NCI-H2171 treated with DMSO at 0.1 percent for 48 hours (cell line): ENCODE measurements around the gene RAPGEFL1.
"Not testable (repeated sequence)": the region's sequence is repeated elsewhere in the genome, so short reads cannot be mapped to it uniquely, and the experiment has no call there.

Experiments
- DNase-seq: peaks from one replicate; lab custom pipeline; 2025; lab: John Stamatoyannopoulos, UW

RAPGEFL1 gene

DNA sequence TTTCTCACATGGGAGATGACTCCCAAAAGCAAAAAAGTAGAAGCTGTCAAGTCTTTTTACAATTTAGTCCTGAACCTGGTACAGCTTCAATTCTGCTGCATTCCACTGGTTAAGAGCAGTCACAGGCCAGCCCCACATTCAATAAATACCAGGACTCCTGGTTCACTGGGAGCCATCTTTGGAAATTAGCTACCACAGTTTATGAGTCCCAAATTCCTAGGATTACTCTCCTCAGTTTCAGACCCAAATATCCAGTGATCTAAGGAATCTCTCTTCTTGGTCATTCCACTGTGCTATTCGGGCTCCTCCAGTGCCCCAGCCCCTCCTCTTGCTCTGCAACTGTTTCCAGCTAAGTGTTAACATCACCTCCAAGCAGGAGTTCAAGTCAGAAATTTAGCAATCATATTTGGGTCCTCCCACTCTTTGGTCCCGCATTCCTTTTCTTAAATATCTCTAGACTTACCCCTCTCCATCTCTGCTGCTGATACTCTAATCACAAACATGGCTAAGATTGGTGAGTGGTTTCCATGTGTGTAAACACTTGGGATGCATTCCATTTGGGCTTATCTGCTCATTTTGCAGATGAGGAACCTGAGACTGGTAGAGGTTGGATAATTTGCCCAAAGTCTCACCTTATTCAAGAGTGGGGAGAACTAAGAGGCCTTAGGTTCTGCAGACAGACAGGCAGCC is 32.3 kb downstream of the RAPGEFL1 start:
- no peak for DNase-seq

DNA sequence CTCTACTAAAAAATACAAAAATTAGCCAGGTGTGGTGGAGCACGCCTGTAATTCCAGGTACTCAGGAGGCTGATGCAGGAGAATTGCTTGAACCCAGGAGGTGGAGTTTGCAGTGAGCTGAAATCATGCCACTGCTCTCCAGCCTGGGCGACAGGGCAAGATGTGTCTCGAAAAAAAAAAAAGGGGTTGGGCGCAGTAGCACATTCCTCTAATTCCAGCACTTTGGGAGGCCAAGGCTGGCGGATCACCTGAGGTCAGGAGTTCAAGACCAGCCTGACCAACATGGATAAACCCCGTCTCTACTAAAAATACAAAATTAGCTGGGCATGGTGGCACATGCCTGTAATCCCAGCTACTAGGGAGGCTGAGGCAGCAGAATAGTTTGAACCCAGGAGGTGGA is 36.6 kb downstream of the RAPGEFL1 start:
- DNase-seq: not testable (repeated sequence)

DNA sequence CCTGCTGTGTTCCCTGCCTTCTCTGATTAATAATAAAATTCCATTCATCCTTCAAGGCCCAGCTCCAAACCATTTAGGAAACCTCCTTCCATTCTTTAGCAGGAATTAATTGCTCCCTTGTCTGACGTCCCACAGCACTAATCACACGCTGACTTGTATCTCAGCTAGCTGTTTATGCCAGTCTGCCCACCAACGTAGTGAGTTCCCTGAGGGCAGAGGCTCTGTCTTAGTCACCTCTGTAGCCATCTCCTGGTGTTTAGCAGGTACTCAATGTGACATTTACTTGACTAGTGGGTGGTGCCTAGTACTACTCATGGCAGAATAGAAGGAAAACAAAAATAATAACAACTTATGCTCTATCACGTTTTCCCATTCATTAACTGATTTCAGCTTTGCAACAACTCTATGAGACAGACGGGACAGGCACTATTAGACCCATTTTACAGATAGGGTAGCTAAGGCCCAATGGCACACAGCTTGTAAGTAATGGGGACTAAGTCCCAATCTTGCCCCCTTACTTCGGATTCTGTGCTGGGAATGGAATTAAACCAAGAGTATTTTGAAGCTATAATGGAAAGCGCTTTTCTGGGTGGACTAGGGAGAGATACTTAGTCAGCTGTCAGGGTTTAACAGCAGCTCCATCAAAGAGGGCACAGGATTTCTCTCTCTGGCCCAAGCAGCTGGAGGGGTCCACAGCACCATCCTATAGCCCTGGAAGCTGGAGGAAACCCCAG is 40.9 kb downstream of the RAPGEFL1 start:
- DNase-seq: no peak

DNA sequence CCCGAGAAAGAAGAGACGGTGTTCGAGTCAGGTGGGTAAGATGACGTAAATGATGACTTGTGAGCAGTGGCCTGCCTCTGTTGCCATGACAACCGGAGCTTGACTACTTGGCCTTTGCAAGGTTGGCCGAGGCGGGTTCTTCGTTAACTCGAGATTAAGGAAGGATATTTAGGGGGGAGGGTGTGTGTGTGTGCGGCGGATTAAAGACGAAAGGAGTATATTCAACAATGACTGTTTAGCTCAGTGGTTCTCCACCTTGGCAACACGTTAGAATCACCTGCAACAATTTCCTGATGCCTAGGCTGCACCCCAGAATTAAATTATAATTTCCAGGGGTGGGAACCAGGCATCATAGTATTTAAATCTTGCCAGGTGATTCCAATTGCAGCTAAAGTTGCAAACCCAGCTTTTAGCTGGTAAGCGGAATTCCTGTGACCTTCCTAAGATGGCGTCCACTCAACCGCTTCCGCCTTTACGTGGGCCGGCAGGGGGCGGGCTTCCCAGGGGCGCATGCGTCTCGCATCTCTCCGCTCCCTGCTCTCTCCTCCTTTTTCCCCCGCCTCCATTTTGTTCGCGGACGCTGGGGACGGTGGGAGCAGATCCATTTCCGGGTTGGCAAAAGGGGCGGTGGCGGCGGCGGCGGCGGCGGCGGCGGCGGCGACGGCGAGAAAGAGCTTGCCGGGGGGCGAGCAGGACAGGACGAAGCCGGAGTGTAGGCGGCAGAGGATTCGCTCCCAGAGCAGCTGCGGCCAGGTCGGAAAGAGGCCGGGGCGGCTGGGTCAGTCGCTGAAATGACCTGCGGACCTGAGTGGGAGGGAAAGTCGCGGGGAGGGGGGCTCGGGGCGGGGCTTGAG is 41.7 kb downstream of the RAPGEFL1 start, which contains the start of gene WIPF2:
TSS of gene WIPF2 (plus strand) at position 565 of the 854 bp plus-strand sequence. CDS start 37,156 bp downstream, outside the sequence.
- DNase-seq: peak; percentile 96

DNA sequence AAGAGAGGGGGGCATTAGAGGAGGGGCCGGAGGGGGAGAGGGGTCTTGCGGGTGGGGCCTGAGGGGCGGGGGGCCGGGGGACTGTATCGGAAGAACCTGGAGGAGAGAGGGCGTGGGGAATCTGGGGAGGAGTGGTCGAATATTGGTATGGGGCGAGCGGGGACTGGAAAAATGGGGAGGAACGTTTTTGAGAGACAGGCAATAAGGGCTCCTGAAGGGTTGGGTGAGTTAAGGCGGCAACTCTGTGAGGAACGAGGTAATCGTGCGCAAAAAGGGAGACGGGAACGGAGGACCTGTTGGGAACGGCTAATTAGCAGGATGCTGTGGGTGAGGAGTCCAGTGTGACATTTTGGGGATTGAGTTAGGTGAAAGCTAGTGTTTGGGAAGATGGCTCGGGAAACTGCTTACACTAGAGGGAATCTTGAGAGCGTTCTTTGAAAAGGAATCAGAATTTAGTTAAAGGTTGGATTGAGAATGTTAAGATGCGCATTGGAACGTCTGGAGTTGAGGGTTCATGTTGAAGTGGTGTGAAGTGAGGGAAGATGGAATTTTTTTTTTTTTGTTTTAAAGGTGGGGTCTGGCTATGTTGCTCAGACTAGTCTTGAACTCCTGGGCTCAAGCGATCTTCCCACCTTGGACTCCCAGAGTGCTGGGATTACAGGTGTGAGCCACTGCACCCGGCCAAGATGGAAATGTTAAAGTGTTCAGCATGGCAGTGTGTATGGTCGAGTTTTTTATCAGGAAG is 42.5 kb downstream of the RAPGEFL1 start:
- peak; percentile 87 for DNase-seq

DNA sequence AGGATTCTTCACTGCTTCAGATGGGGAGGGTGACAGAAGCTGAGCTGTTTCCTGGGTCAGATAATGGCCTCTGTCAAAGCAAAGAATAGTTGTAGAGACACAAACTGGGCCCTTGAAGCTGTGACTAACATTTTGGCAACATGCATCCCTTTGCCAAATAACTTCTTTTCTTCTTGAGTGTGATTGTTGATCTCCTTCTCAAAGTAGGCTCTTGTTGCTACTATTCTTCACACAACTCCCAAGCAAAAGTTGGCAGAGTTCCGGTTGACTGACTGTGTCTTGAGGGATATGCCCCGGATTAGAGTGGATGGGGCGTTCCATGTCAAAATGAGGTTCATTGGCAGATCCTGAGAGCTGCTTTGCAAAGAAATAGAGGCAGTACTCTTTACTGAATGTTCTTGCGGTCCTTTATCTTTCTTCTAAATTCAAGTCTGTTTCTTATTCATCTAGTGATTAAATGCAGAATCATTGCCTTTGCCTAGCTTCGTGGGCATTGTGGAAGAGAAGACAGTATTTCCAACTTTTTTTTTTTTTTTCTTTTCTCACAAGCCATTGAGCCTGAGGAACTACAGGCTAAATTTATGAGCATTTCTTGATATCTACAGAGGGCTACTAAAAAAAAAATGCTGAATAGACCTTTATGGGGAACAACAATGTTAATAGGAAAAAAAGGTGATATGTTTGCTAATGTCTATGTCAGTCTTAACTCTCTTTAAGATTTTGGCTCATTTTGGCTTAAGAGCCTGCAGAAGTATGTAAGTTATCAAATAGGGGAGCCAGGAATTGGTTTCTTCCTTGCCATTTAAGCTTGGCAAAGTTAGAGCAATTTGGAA is 47.7 kb downstream of the RAPGEFL1 start:
- no peak for DNase-seq

DNA sequence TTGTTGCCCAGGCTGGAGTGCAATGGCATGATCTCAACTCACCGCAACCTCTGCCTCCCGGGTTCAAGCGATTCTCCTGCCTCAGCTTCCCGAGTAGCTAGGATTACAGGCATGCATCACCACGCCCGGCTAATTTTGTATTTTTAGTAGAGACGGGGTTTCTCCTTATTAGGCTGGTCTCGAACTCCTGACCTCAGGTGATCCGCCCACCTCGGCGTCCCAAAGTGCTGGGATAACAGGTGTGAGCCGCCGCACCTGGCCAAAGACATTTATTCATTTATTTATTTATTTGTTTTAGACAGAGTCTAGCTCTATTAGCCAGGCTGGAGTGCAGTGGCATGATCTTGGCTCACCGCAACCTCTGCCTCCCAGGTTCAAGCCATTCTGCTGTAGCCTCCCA is 51.9 kb downstream of the RAPGEFL1 start:
- not testable (repeated sequence) for DNase-seq

DNA sequence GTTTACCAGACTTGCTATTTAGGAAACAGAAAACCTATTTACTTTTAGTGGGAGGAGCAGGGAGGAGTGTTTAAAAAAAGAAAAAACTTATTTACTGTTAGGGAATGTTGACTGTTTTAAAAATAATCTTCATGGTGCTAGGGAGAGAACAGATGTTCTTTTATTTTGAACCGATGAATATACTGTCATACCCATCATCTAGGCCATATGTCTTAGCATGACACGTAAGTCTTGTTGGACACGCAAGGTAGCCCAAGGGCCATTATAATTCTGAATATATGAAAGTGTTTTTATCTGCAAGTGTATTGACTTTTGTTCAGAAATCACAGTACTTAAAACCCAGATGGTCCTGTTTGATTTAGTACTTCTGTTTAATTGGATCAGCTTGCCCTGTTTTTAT is 53.4 kb downstream of the RAPGEFL1 start:
- DNase-seq: peak; percentile 21

DNA sequence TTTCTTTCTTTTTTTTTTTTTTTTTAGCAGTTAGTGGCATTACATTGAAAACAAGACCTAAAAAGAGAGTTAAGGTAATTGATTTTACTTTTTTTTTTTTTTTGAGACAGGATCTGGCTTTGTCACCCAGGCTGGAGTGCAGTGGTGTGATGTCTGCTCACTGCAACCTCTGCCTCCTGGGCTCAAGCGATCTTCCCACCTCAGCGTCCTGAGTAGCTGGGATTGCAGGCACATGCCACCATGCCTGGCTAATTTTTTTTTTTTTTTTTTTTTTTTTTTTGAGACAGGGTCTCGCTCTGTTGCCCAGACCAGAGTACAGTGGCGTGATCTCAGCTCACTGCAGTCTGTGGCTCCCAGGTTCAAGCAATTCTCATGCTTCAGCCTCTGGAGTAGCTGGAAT is 54.7 kb downstream of the RAPGEFL1 start:
- DNase-seq: not testable (repeated sequence)

DNA sequence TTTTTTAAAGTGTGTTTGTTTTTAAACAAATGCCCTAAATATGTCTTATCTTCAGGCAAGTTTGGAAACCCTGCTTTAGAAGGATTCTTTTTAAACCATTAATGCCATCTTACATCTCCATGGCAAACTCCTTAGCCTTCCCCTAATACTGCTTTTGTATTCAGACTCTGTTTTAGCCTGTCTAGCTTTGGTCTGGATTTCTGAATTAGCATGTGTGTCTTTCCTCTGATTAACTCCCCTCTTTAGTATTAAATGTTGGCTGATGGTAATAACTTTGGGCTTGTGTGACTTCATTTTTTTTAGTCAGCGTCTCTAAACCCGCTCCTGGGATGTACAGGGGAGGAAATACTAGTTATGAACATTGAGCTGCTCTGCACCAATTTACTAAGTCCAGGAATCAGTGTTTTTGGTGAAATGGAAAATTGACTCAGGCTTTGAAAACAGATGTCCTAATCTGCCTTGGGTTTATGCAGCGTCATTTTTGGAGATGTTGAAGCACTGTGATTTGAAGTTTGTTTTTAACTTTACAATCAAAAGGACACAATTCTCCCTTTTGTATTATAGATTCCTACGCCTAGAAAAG is 64.1 kb downstream of the RAPGEFL1 start:
- no peak for DNase-seq

DNA sequence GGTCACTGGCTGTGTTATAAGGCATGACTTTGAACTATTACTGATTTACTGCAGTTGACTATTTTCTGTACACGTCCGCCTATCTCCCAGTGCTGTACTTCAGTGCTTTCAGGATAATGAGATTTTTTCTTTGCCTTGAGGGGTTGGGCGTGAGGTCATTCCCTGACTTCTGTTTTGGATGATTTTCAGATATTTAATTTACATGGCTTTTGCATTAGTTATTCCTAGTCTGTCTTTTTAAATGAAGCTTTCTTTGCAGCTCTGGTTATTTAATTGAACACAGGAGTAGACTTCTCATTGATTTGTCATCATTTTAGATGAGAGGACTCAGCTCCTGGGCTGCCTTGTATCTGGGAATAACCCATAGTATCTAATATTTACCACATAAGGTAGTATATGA is 65.5 kb downstream of the RAPGEFL1 start:
- DNase-seq: no peak

DNA sequence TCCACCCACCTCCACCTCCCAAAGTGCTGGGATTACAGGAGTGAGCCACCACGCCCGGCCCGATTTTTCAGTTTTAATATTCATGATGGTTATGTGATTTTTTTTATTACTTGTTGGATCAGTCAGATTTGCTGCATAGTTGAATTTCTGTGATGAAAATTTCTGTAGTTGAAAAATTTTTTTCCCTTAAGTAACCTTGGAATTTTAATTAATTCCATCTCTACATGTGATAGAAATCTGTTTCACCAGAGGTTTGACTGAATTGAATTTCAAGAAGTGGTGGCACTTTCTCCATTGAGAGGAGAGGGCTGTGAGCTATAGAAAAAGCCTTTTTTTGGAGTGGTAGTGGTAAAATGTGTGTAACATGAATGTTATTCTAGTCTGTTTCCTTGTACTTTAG is 66.5 kb downstream of the RAPGEFL1 start:
- no peak for DNase-seq

DNA sequence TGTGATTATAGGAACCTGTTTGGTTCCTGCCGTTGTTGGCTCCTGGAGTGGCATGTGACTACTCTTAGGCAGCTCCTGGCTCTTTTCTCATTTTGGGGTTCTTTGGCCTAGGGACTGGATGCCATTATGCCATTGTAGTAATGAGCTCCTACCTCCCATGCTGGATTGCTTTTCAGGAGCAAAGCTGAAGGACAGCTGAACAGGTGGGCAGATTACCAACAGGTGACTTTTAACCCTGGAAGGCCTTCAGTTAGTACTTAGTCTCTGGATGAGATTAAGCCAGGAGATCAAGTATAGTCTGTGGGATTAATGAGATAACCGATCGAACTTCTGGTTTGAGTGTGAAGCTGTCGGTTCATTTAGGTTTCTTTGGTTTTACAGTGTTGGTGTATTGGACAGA is 67.0 kb downstream of the RAPGEFL1 start:
- no peak for DNase-seq
